IMR-90 (cell line): Measurements from ENCODE around the gene LDLRAD4. TPM values are rescaled to one million over a fixed set of nuclear protein-coding genes. Genes with fewer than 3 reads are reported as not detected.

Experiments
- ATAC-seq: fragments of 200-7000 bp; cut with Tn5 transposase; 2 replicates; pipeline ENCODE4 v1.9.1; 2020; ENCODE audit warnings: low read depth, mild to moderate bottlenecking, moderate library complexity
- BruUV-seq: library from RNA; stranded (reverse); fragments of 400-500 nt; replicated peaks from 2 replicates; lab custom pipeline; 2021; lab: Mats Ljungman, UMichigan
- CTCF ChIA-PET: fragments of 300-600 bp; formaldehyde crosslinking; extraction: SDS; loops from one replicate; lab custom pipeline; 2021; ENCODE audit warnings: antibody characterized with exemption; lab: Yijun Ruan, JAX
- POLR2A ChIA-PET: fragments of 300-600 bp; sonication (Branson Sonifier 250); formaldehyde crosslinking; loops from one replicate; lab custom pipeline; 2022; ENCODE audit warnings: antibody characterized with exemption; ENCODE audit not compliant: unreplicated experiment; lab: Charles Lee
- DNase-seq: peaks from one replicate; pipeline ENCODE4 v3.0.0; 2013
- H2AFZ ChIP-seq: replicated peaks from 2 replicates; pipeline ENCODE3; 2013; ENCODE audit warnings: low read length, mild to moderate bottlenecking; ENCODE audit not compliant: poor library complexity
- H2AK5ac ChIP-seq: 2 replicates; pipeline ENCODE4 v1.6.1; 2013; ENCODE audit warnings: low read depth, low read length, inconsistent platforms
- H2AK9ac ChIP-seq: replicated peaks from 2 replicates; pipeline ENCODE3; 2013; ENCODE audit warnings: mild to moderate bottlenecking, low read depth, low read length, moderate library complexity; ENCODE audit not compliant: poor library complexity
- H2BK120ac ChIP-seq: 2 replicates; pipeline ENCODE4 v1.6.1; 2013; ENCODE audit warnings: low read depth, low read length, inconsistent platforms
- H2BK15ac ChIP-seq: 3 replicates; pipeline ENCODE4 v1.6.1; 2013; ENCODE audit warnings: low read depth, low read length, inconsistent platforms
- H2BK20ac ChIP-seq: 2 replicates; pipeline ENCODE4 v1.6.1; 2013; ENCODE audit warnings: low read depth, mild to moderate bottlenecking, inconsistent platforms, low read length, moderate library complexity
- H2BK5ac ChIP-seq: 2 replicates; pipeline ENCODE4 v1.6.1; 2013; ENCODE audit warnings: mild to moderate bottlenecking, low read depth, low read length, inconsistent platforms; ENCODE audit not compliant: poor library complexity, severe bottlenecking
- H3K14ac ChIP-seq: replicated peaks from 2 replicates; pipeline ENCODE4 v1.6.1; 2013; ENCODE audit warnings: low read depth, low read length, inconsistent platforms
- H3K18ac ChIP-seq: 2 replicates; pipeline ENCODE4 v1.6.1; 2013; ENCODE audit warnings: low read depth, low read length, control low read depth
- H3K23ac ChIP-seq: 2 replicates; pipeline ENCODE4 v1.6.1; 2013; ENCODE audit warnings: low read depth, low read length, inconsistent platforms
- H3K27ac ChIP-seq: 2 replicates; pipeline ENCODE4 v1.5.1; 2013; ENCODE audit warnings: mild to moderate bottlenecking, control low read depth, low read length; ENCODE audit not compliant: insufficient read depth
- H3K27me3 ChIP-seq: 2 replicates; pipeline ENCODE4 v1.6.1; 2013; ENCODE audit warnings: low read length; ENCODE audit not compliant: control insufficient read depth, insufficient read depth
- H3K36me3 ChIP-seq: 2 replicates; pipeline ENCODE4 v1.6.1; 2013; ENCODE audit warnings: low read length, mixed read lengths; ENCODE audit not compliant: control insufficient read depth, insufficient read depth
- H3K4ac ChIP-seq: 2 replicates; pipeline ENCODE4 v1.6.1; 2013; ENCODE audit warnings: low read depth, low read length, inconsistent platforms
- H3K4me1 ChIP-seq: 2 replicates; pipeline ENCODE4 v1.6.1; 2013; ENCODE audit warnings: low read length, mixed read lengths; ENCODE audit not compliant: control insufficient read depth, insufficient read depth
- H3K4me2 ChIP-seq: 2 replicates; pipeline ENCODE4 v1.6.1; 2013; ENCODE audit warnings: low read depth, mild to moderate bottlenecking, control low read depth, low read length, moderate library complexity
- H3K4me3 ChIP-seq: 2 replicates; pipeline ENCODE4 v1.5.1; 2013; ENCODE audit warnings: low read depth, mild to moderate bottlenecking, control low read depth, low read length, moderate library complexity; ENCODE audit not compliant: insufficient read depth
- H3K56ac ChIP-seq: 2 replicates; pipeline ENCODE4 v1.6.1; 2013; ENCODE audit warnings: low read length, inconsistent platforms; ENCODE audit not compliant: insufficient read depth; ENCODE audit errors: extremely low read depth
- H3K79me1 ChIP-seq, 2 experiments: 2 replicates each; pipeline ENCODE4 v1.6.1; 2013; ENCODE audit warnings: low read length in 2 of 2, inconsistent platforms in 1 of 2, low read depth in 1 of 2
- H3K9ac ChIP-seq: 2 replicates; pipeline ENCODE4 v1.6.1; 2013; ENCODE audit warnings: low read depth, low read length, control low read depth
- H3K9me1 ChIP-seq: 2 replicates; pipeline ENCODE4 v1.6.1; 2013; ENCODE audit warnings: low read length, inconsistent platforms; ENCODE audit not compliant: insufficient read depth
- H3K9me3 ChIP-seq: 2 replicates; pipeline ENCODE4 v1.6.1; 2013; ENCODE audit warnings: low read length; ENCODE audit not compliant: control insufficient read depth, insufficient read depth
- H4K20me1 ChIP-seq: 2 replicates; pipeline ENCODE4 v1.6.1; 2013; ENCODE audit warnings: low read length, inconsistent platforms; ENCODE audit not compliant: insufficient read depth
- H4K5ac ChIP-seq: 2 replicates; pipeline ENCODE4 v1.6.1; 2013; ENCODE audit warnings: mild to moderate bottlenecking, low read depth, low read length, control low read depth
- H4K8ac ChIP-seq, 2 experiments: 2 replicates each; pipeline ENCODE4 v1.6.1; 2013; ENCODE audit warnings: low read depth in 2 of 2, low read length in 2 of 2, control low read depth in 1 of 2, inconsistent platforms in 1 of 2
- H4K91ac ChIP-seq: 2 replicates; pipeline ENCODE4 v1.6.1; 2013; ENCODE audit warnings: low read depth, low read length, inconsistent platforms; ENCODE audit not compliant: insufficient read depth
- CEBPB ChIP-seq: IDR thresholded peaks from 2 replicates; pipeline ENCODE4 v1.6.1; 2012; ENCODE audit warnings: low read depth, low read length, improper control_type of control experiment
- ELK1 ChIP-seq: fragments of 150-350 bp; IDR thresholded peaks from 2 replicates; pipeline ENCODE4 v1.6.1; 2016; ENCODE audit warnings: low read depth, mild to moderate bottlenecking, low read length, moderate library complexity, borderline replicate concordance
- FOS ChIP-seq: fragments of 150-350 bp; IDR thresholded peaks from 2 replicates; pipeline ENCODE4 v1.6.1; 2016; ENCODE audit warnings: low read depth, low read length
- MAZ ChIP-seq: IDR thresholded peaks from 2 replicates; pipeline ENCODE4 v1.6.1; 2012; ENCODE audit warnings: low read depth, mild to moderate bottlenecking, low read length, improper control_type of control experiment, moderate library complexity, borderline replicate concordance
- MXI1 ChIP-seq: IDR thresholded peaks from 2 replicates; pipeline ENCODE4 v1.6.1; 2012; ENCODE audit warnings: low read depth, mild to moderate bottlenecking, low read length, moderate library complexity, borderline replicate concordance
- NFE2L2 ChIP-seq: fragments of 150-350 bp; IDR thresholded peaks from 2 replicates; pipeline ENCODE4 v1.6.1; 2016; ENCODE audit warnings: low read depth, mild to moderate bottlenecking, low read length
- POLR2A ChIP-seq: IDR thresholded peaks from 2 replicates; pipeline ENCODE4 v1.6.1; 2012; ENCODE audit warnings: mild to moderate bottlenecking, low read depth, low read length
- RCOR1 ChIP-seq: IDR thresholded peaks from 2 replicates; pipeline ENCODE4 v1.6.1; 2012; ENCODE audit warnings: mild to moderate bottlenecking, low read length, improper control_type of control experiment; ENCODE audit not compliant: insufficient replicate concordance
- RFX5 ChIP-seq: IDR thresholded peaks from 2 replicates; pipeline ENCODE4 v1.8.0; 2012; ENCODE audit warnings: low read depth, mild to moderate bottlenecking, low read length, moderate library complexity
- SMC3 ChIP-seq: fragments of 150-350 bp; IDR thresholded peaks from 2 replicates; pipeline ENCODE4 v1.6.1; 2016; ENCODE audit warnings: low read depth, mild to moderate bottlenecking, antibody characterized with exemption, low read length, moderate library complexity
- USF2 ChIP-seq: fragments of 150-350 bp; IDR thresholded peaks from 2 replicates; pipeline ENCODE4 v1.6.1; 2017; ENCODE audit warnings: mild to moderate bottlenecking, antibody characterized with exemption, low read length, low read depth
- WGBS, 2 experiments: methylation state at CpG; one replicate each; pipeline versions ENCODE4 v1.1.5 to v1.1.7; 2013; ENCODE audit warnings: missing lambda C conversion rate in 2 of 2; ENCODE audit not compliant: insufficient read length in 1 of 2; ENCODE audit errors: extremely low coverage in 2 of 2; 5-methylcytosine and 5-hydroxymethylcytosine counted together
- dilution Hi-C: fragments of 300-500 bp; cut with HindIII; formaldehyde crosslinking; loops from one replicate; pipeline ENCODE4 v1.14.3; 2018; ENCODE audit warnings: low sequenced_read_pairs; ENCODE audit not compliant: unreplicated experiment
- in situ Hi-C: fragments of 300-500 bp; cut with MboI; formaldehyde crosslinking; loops from 3 replicates; pipeline ENCODE4 v1.14.3; 2019; ENCODE audit warnings: low sequenced_read_pairs, inconsistent platforms, mixed read lengths
- intact Hi-C: fragments of 100-400 bp; cut with micrococcal nuclease; formaldehyde crosslinking; loops from 2 replicates; pipeline ENCODE4 v1.10.0; 2022
- polyA plus RNA-seq, 3 experiments: library from polyadenylated mRNA; depleted of rRNA; stranded (reverse); fragments of >200 nt; gene quantifications; 2 replicates each; pipeline ENCODE4 v1.2.3, GENCODE V29; 2012; ENCODE audit warnings: low replicate concordance in 1 of 3
- total RNA-seq: library from RNA; depleted of rRNA; stranded (reverse); fragments of >200 nt; gene quantifications from 2 replicates; pipeline ENCODE4 v1.2.3, GENCODE V29; 2012

The LDLRAD4 gene
- total and polyA plus RNA-seq, 2 of the 4 experiments (the other 2 are of a cell fraction), result not detected

DNA sequence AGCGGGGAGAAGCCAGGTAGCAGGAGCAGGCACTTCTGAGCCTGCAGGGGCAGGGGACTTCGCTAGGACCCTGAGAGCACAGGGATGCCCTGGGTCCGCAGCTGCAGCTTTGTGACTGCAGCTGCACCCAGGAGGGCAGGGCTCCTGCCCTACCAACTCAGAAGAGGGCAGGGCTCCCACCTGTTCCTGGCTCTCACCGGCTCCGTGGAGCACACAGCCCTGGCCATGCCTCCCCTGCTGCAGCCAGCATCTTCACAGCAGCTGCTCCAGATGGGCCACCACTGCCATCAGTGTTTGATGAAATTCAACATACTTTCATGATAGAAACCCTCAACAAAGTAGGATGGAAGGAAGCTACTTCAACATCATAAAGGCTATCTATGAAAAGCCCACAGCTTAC lies 415.1 kb downstream of the LDLRAD4 start:
- H2AFZ ChIP-seq, result no peak overlapping the region
- H3K18ac ChIP-seq, result no peak overlapping the region
- no peaks in the 10 kb centered on the region for H3K4me1 ChIP-seq
- TF ChIP-seq FOS (no peak), RCOR1 (no peak), NFE2L2 (no peak), MXI1 (no peak), USF2 (no peak), POLR2A (no peak), ELK1 (no peak), CEBPB (no peak), RFX5 (no peak), SMC3 (no peak), MAZ (no peak)
- H2BK15ac ChIP-seq, result no peak overlapping the region
- H2AK5ac ChIP-seq, result no peak overlapping the region
- H3K23ac ChIP-seq, result no peak overlapping the region
- dilution Hi-C loops, result no loop called here
- CTCF ChIA-PET, result interaction anchor here (0.6 kb wide), 1 partner anchor 414 kb away, joined by 3 read pairs; no protein-coding TSS in a partner anchor
- H3K9me3 ChIP-seq, result no peaks in the 10 kb centered on the region
- no peak overlapping the region for H2BK5ac ChIP-seq
- 62% methylated on average over 2 of the region's 5 CpGs; no CpG with 5 or more reads in 1 of the 2 experiments for WGBS, 2 experiments
- no peak overlapping the region for H3K4me3 ChIP-seq
- H3K56ac ChIP-seq, result no peak overlapping the region
- no peak overlapping the region for H3K4me2 ChIP-seq
- H2AK9ac ChIP-seq, result no peak overlapping the region
- intact Hi-C loops, result loop anchor here (5.0 kb wide), 1 partner anchor 906 kb away; no protein-coding TSS in a partner anchor
- no peak overlapping the region for H4K5ac ChIP-seq
- DNase-seq (no peak), ATAC-seq (no peak)
- POLR2A ChIA-PET, result no interaction called here
- no peak overlapping the region for H4K8ac ChIP-seq
- no peak overlapping the region for H3K27ac ChIP-seq
- no peaks in the 10 kb centered on the region for H3K36me3 ChIP-seq
- H3K79me1 ChIP-seq, result no peaks in the 10 kb centered on the region
- no peak overlapping the region for H3K4ac ChIP-seq
- H3K9me1 ChIP-seq, result no peaks in the 10 kb centered on the region
- H2BK20ac ChIP-seq, result no peak overlapping the region
- no TSS peak for BruUV-seq
- in situ Hi-C loops, result loop anchor here (25.0 kb wide), 2 partner anchors 621 to 871 kb away; no protein-coding TSS in a partner anchor
- no peak overlapping the region for H3K14ac ChIP-seq
- no peaks in the 10 kb centered on the region for H4K20me1 ChIP-seq
- H3K9ac ChIP-seq, result no peak overlapping the region
- no peak overlapping the region for H2BK120ac ChIP-seq
- peaks cover 5% of the 10 kb centered on the region for H3K27me3 ChIP-seq
- no peak overlapping the region for H4K91ac ChIP-seq
